ENCODE measurements around the gene CRELD1.

GRCh38 chr3:9930804-9931418 is 2.7 kb upstream of the CRELD1 start:
- TF ChIP-seq EP300 (IDR thresholded peaks at IDR 0.05; ENCODE audit: borderline replicate concordance in 1 of 2, low read depth in 1 of 2, low read length in 1 of 2) (no peak), REST (IDR thresholded peaks at IDR 0.05; ENCODE audit: low read depth, low read length) (no peak), CTCF (IDR thresholded peaks at IDR 0.05) (peak; percentile 24), FOXJ3 (CRISPR knock-in tag; IDR thresholded peaks at IDR 0.05) (no peak), SIN3A (IDR thresholded peaks at IDR 0.05; ENCODE audit: borderline replicate concordance, low read depth, low read length) (no peak), ZBTB33 (IDR thresholded peaks at IDR 0.05; ENCODE audit: borderline replicate concordance, low read depth) (no peak), SMC3 (IDR thresholded peaks at IDR 0.05; ENCODE audit: low read depth, low read length) (0 out of 2 replicates have a peak, but pooled peaks have one; percentile 8), TCF12 (IDR thresholded peaks at IDR 0.05) (no peak), POLR2AphosphoS5 (IDR thresholded peaks at IDR 0.05; ENCODE audit: low read depth, low read length) (no peak), TAF1 (IDR thresholded peaks at IDR 0.05; ENCODE audit: borderline replicate concordance, low read depth, low read length) (no peak), MAX (IDR thresholded peaks at IDR 0.05; ENCODE audit: low read depth) (no peak), RAD21 (IDR thresholded peaks at IDR 0.05; ENCODE audit: low read length) (no peak; the same call in 1 of the 2 replicates), CHD2 (IDR thresholded peaks at IDR 0.05; ENCODE audit: low read length, partially characterized antibody) (no peak)
